OCI-LY1 (cell line): ENCODE data around the gene BYSL.
"Not testable (repeated sequence)": the region's sequence is repeated elsewhere in the genome, so short reads cannot be mapped to it uniquely, and the experiment has no call there.

ENCODE experiments used
- H2AFZ ChIP-seq: fragments of 200-600 bp; sonication (generic), shearing (Covaris generic); 2 replicates; pipeline ENCODE4 v1.6.0; 2014; ENCODE audit warnings: antibody characterized with exemption, mild to moderate bottlenecking, low read length
- H3F3A ChIP-seq: fragments of 200-600 bp; sonication (generic), shearing (Covaris generic); 2 replicates; pipeline ENCODE4 v1.6.0; 2014; ENCODE audit warnings: mild to moderate bottlenecking, antibody characterized with exemption, low read length, moderate library complexity; ENCODE audit not compliant: insufficient read depth
- H3K27ac ChIP-seq: fragments of 200-600 bp; sonication (generic); 2 replicates; pipeline ENCODE4 v1.5.1; 2014; ENCODE audit warnings: low read length, mixed run types, mild to moderate bottlenecking, low read depth; ENCODE audit not compliant: poor library complexity, severe bottlenecking
- H3K27me3 ChIP-seq: fragments of 200-600 bp; sonication (generic); 2 replicates; pipeline ENCODE4 v1.6.0; 2014; ENCODE audit warnings: antibody characterized with exemption, mild to moderate bottlenecking, low read length, moderate library complexity; ENCODE audit not compliant: insufficient read depth
- H3K36me3 ChIP-seq: fragments of 200-600 bp; sonication (generic); 2 replicates; pipeline ENCODE4 v1.6.1; 2014; ENCODE audit warnings: mild to moderate bottlenecking, antibody characterized with exemption, low read length, moderate library complexity, mixed read lengths; ENCODE audit not compliant: insufficient read depth
- H3K4me1 ChIP-seq: fragments of 200-600 bp; sonication (generic); 2 replicates; pipeline ENCODE4 v1.5.1; 2014; ENCODE audit warnings: mild to moderate bottlenecking, low read length, moderate library complexity; ENCODE audit not compliant: insufficient read depth, severe bottlenecking
- H3K4me2 ChIP-seq: fragments of 200-600 bp; sonication (generic), shearing (Covaris generic); 2 replicates; pipeline ENCODE4 v1.6.1; 2014; ENCODE audit warnings: low read length
- H3K4me3 ChIP-seq: fragments of 200-600 bp; sonication (generic); 2 replicates; pipeline ENCODE4 v1.5.1; 2014; ENCODE audit warnings: low read length, low read depth, mild to moderate bottlenecking, mixed read lengths; ENCODE audit not compliant: poor library complexity, severe bottlenecking
- H3K79me2 ChIP-seq: fragments of 200-600 bp; shearing (Covaris generic); 2 replicates; pipeline ENCODE4 v1.6.1; 2016; ENCODE audit warnings: mixed run types, low read length, mixed read lengths; ENCODE audit not compliant: insufficient read depth
- H3K9ac ChIP-seq: fragments of 200-600 bp; sonication (generic), shearing (Covaris generic); 2 replicates; pipeline ENCODE4 v1.6.1; 2014; ENCODE audit warnings: mild to moderate bottlenecking, low read length, mixed read lengths
- H3K9me2 ChIP-seq: fragments of 200-600 bp; sonication (generic), shearing (Covaris generic); 2 replicates; pipeline ENCODE4 v1.6.1; 2014; ENCODE audit warnings: low read depth, mild to moderate bottlenecking, low read length, mixed read lengths
- H3K9me3 ChIP-seq: fragments of 200-600 bp; shearing (Covaris generic); 2 replicates; pipeline ENCODE4 v1.6.1; 2014; ENCODE audit warnings: low read length, mixed read lengths
- H4K20me1 ChIP-seq: fragments of 200-600 bp; sonication (generic), shearing (Covaris generic); 2 replicates; pipeline ENCODE4 v1.6.0; 2016; ENCODE audit warnings: mild to moderate bottlenecking, low read length; ENCODE audit not compliant: insufficient read depth
- CTCF ChIP-seq: fragments of 200-600 bp; sonication (generic), shearing (Covaris generic); IDR thresholded peaks from 2 replicates; pipeline ENCODE4 v1.5.1; 2017; ENCODE audit warnings: mild to moderate bottlenecking, antibody characterized with exemption, low read length, moderate library complexity, mixed read lengths
- EZH2 ChIP-seq: fragments of 200-600 bp; sonication (generic), shearing (Covaris generic); IDR thresholded peaks from 2 replicates; pipeline ENCODE4 v1.8.0; 2017; ENCODE audit warnings: borderline replicate concordance, mixed run types, mild to moderate bottlenecking, antibody characterized with exemption, low read length, moderate library complexity, mixed read lengths

The BYSL gene

DNA sequence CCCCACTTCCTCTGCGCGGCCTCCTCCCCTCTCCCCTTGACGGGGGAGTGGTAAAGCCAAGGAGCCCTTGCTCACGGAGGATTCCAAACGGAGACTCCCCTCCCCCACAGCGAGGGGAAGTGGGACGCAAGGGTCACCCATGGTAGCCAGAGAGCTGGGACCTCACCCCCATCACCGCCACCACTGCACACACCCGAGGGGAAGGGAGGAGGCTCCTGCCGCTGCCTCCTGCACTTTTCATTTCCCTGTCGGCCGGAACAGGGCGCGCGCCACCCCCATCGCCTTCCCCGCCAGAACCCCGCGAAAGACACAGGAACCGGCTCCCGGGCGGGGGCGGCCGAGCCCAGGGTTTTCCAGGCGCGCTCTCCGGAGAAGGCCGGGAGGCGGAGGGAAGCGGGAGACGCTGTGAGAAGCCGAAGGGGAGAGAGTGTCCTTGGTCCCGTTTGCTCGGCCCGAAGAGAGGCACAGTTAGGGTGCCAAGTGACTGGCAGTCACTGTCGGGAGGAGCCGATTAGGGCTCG lies 19.5 kb downstream of the BYSL start:
- TF ChIP-seq EZH2: no peak
- Histone ChIP-seq H3K9me2 (no peaks in the 10 kb centered on the region), H3K9ac (peak overlapping the region; percentile 76), H3K4me2 (peak overlapping the region; percentile 93), H3K27me3 (no peaks in the 10 kb centered on the region), H3K79me2 (no peaks in the 10 kb centered on the region), H2AFZ (no peak overlapping the region), H4K20me1 (no peaks in the 10 kb centered on the region), H3K4me3 (peak overlapping the region; percentile 93), H3K4me1 (peaks cover 36% of the 10 kb centered on the region), H3K36me3 (peaks cover 15% of the 10 kb centered on the region; the same call in 1 of the 2 replicates), H3K9me3 (no peaks in the 10 kb centered on the region), H3F3A (no peaks in the 10 kb centered on the region), H3K27ac (no peak overlapping the region)

DNA sequence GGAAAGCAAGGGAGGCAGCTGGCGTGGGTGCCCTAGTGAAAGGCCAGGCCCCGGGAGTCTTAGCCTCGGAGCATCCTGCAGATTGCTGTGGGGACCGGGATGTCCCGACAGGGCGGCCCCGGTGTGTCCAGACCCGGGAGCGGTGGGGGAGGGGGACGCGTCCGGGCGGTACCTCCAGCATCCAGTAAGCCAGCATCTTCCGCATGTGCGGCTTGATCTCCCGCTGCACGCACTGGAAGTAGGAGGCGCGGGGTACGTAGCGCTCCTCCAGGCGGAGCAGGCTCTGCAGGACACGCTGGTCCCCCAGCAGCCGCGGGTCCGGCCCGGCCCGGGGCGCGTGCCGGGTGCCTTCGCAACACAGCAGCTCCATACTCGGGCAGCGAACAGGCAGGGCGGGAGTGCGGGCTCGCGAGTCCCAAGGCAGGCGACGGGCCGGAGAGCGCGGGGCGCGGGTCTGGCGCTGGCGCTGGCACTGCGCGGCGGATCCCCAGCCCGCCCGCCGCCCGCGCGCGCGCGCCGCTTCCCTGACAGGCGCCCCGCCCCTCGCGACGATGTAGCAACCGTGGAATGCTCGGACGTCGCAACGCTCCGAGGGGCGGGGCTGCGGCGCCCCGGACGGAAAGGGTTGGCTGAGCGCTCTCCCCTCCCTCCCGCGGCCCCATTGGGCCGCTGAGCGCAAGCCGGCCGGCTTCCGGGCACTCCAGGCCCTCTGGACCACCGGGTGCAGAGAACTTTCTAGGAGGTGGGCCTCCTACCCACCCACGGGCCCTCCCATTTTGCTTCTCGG lies 20.2 kb downstream of the BYSL start, which contains the start of gene CCND3:
Gene CCND3 (minus strand): TSS at position 529 of the 787 bp plus-strand sequence. CDS start 159 bp downstream, at position 370.
- Histone ChIP-seq H3K36me3 (peaks cover 10% of the 10 kb centered on the region; the same call in 1 of the 2 replicates), H3K4me2 (peak within 1 kb of the TSS; percentile 93), H3K4me3 (peak within 1 kb of the TSS; percentile 93), H3K9ac (peak within 1 kb of the TSS; percentile 76), H2AFZ (peak within 1 kb of the TSS; percentile 52), H3F3A (no peaks in the 10 kb centered on the region), H3K27ac (peak within 1 kb of the TSS; percentile 8), H3K9me3 (no peaks in the 10 kb centered on the region), H3K27me3 (no peaks in the 10 kb centered on the region), H3K4me1 (peaks cover 36% of the 10 kb centered on the region), H3K9me2 (no peaks in the 10 kb centered on the region), H4K20me1 (no peaks in the 10 kb centered on the region), H3K79me2 (no peaks in the 10 kb centered on the region)
- TF ChIP-seq EZH2 (no peak), CTCF (no peak)

GRCh38 chr6:41942067-41942851 lies 21.0 kb downstream of the BYSL start:
- peak overlapping the region; percentile 8 for H3K27ac ChIP-seq
- TF ChIP-seq CTCF (no peak), EZH2 (no peak)
- H3K9ac ChIP-seq: peak overlapping the region; percentile 66

DNA sequence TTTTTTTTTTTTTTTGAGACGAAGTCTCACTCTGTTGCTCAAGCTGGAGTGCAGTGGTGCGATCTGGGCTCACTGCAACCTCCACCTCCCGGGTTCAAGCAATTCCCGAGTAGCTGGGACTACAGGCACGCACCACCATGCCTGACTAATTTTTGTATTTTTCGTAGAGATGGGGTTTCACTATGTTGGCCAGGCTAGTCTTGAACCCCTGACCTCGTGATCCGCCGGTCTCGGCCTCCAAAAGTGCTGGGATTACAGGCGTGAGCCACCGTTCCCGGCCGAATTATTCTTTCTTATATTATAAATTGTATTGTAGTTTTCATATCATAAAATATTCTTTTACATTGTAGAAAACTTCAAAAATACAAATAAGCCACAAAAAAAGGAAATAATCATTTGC lies 21.6 kb downstream of the BYSL start:
- peaks cover 36% of the 10 kb centered on the region for H3K4me1 ChIP-seq
- not testable (repeated sequence) for H3K79me2 ChIP-seq, H3K9ac ChIP-seq

More at GRCh38 chr6:41942067-41942851, 21.0 kb downstream of the BYSL start:
- no peaks in the 10 kb centered on the region for H3K9me2 ChIP-seq
- H3K36me3 ChIP-seq: peaks cover 4% of the 10 kb centered on the region; the same call in 1 of the 2 replicates
- peak overlapping the region; percentile 52 for H2AFZ ChIP-seq
- H3F3A ChIP-seq: no peaks in the 10 kb centered on the region
- H3K9me3 ChIP-seq: no peaks in the 10 kb centered on the region
- H3K4me3 ChIP-seq: peak overlapping the region; percentile 93
- H3K79me2 ChIP-seq: no peaks in the 10 kb centered on the region
- H3K4me2 ChIP-seq: peak overlapping the region; percentile 93
- no peaks in the 10 kb centered on the region for H4K20me1 ChIP-seq
- no peaks in the 10 kb centered on the region for H3K27me3 ChIP-seq
- H3K4me1 ChIP-seq: peaks cover 36% of the 10 kb centered on the region

More for the DNA sequence above, 21.6 kb downstream of the BYSL start:
- not testable (repeated sequence) for H3K9me2 ChIP-seq, H3K4me3 ChIP-seq, H3K9me3 ChIP-seq, H3K27me3 ChIP-seq, H4K20me1 ChIP-seq, H3K27ac ChIP-seq, H3K4me2 ChIP-seq, H3F3A ChIP-seq, H2AFZ ChIP-seq, H3K36me3 ChIP-seq
